HepG2 (cell line): ENCODE measurements around the gene NARS2. TPM values are rescaled to one million over a fixed set of nuclear protein-coding genes. Genes with fewer than 3 reads are reported as not detected.

Experiments used
- HNF4A ChIP-seq: sonication (generic); formaldehyde crosslinking; IDR thresholded peaks from 2 replicates; pipeline ENCODE4 v1.4.0; 2020; ENCODE audit warnings: missing genetic modification reagents
- HNRNPLL ChIP-seq: fragments of 200-400 bp; formaldehyde crosslinking; IDR thresholded peaks from 2 replicates; pipeline ENCODE4 v1.6.1; 2017; ENCODE audit warnings: mild to moderate bottlenecking, low read depth, low read length; ENCODE audit not compliant: poor library complexity, severe bottlenecking
- JDP2 ChIP-seq: sonication (generic); formaldehyde crosslinking; IDR thresholded peaks from 2 replicates; pipeline ENCODE4 v1.8.1; 2022; ENCODE audit warnings: missing genetic modification reagents, borderline replicate concordance
- NR2F6 ChIP-seq, 2 experiments: IDR thresholded peaks; 2 replicates each; pipeline ENCODE4 v1.6.1; 2016; ENCODE audit warnings: antibody characterized with exemption in 1 of 2, mild to moderate bottlenecking in 1 of 2
- PAF1 ChIP-seq: IDR thresholded peaks from 2 replicates; pipeline ENCODE4 v1.6.1; 2016; ENCODE audit warnings: missing genetic modification reagents, missing compliant biosample characterization
- ZEB1 ChIP-seq: IDR thresholded peaks from 2 replicates; pipeline ENCODE4 v1.6.1; 2012; ENCODE audit warnings: mild to moderate bottlenecking, low read depth, inconsistent platforms; ENCODE audit not compliant: insufficient replicate concordance
- ZMYM3 ChIP-seq: sonication (generic); formaldehyde crosslinking; IDR thresholded peaks from 2 replicates; pipeline ENCODE4 v1.5.1; 2020; ENCODE audit warnings: mild to moderate bottlenecking, missing genetic modification reagents
- ZNF20 ChIP-seq: sonication (generic); formaldehyde crosslinking; IDR thresholded peaks from 2 replicates; pipeline ENCODE4 v1.4.0; 2020; ENCODE audit warnings: mild to moderate bottlenecking, moderate library complexity, missing genetic modification reagents
- ZNF264 ChIP-seq: sonication (generic); formaldehyde crosslinking; IDR thresholded peaks from 2 replicates; pipeline ENCODE4 v1.4.0; 2020; ENCODE audit warnings: missing genetic modification reagents
- ZNF326 ChIP-seq: sonication (generic); formaldehyde crosslinking; IDR thresholded peaks from 2 replicates; pipeline ENCODE4 v1.4.0; 2020; ENCODE audit warnings: missing genetic modification reagents, borderline replicate concordance
- ZNF333 ChIP-seq: sonication (generic); formaldehyde crosslinking; IDR thresholded peaks from 2 replicates; pipeline ENCODE4 v1.4.0; 2020; ENCODE audit warnings: mild to moderate bottlenecking, missing genetic modification reagents, borderline replicate concordance
- ZNF383 ChIP-seq: sonication (generic); formaldehyde crosslinking; IDR thresholded peaks from 2 replicates; pipeline ENCODE4 v1.4.0; 2020; ENCODE audit warnings: missing genetic modification reagents, mild to moderate bottlenecking, borderline replicate concordance
- ZNF747 ChIP-seq: sonication (generic); formaldehyde crosslinking; IDR thresholded peaks from 2 replicates; pipeline ENCODE4 v1.8.1; 2023; ENCODE audit warnings: missing genetic modification reagents, mild to moderate bottlenecking, borderline replicate concordance
- polyA plus RNA-seq, 8 experiments: library from polyadenylated mRNA; depleted of rRNA in 3 of 8; stranded (reverse) in 7 of 8; unstranded in 1 of 8; fragments of >200 nt; fragmentation: Illumina TruSeq in 4 of 8; extraction: Trizol in 4 of 8; gene quantifications; 2 replicates each; pipeline versions ENCODE4 v1.2.1 to v1.2.3, GENCODE V29; 2011 to 2016; ENCODE audit warnings: low read depth in 4 of 8, missing spikeins in 1 of 8, mixed read lengths in 1 of 8; ENCODE audit not compliant: insufficient read depth in 1 of 8
- total RNA-seq, 5 experiments: library from RNA; depleted of rRNA; stranded (reverse); fragments of >200 nt; fragmentation: Illumina TruSeq; extraction: Trizol; gene quantifications; 2 replicates each; pipeline ENCODE4 v1.2.3, GENCODE V29; 2016; ENCODE audit warnings: low read depth in 1 of 5
- TF ChIP-seq, protein P1 (sequence below): IDR thresholded peaks from 2 replicates; pipeline ENCODE4 v1.4.0; 2020; ENCODE audit warnings: mild to moderate bottlenecking, missing genetic modification reagents
- TF ChIP-seq, protein P2 (sequence below), 2 experiments: sonication (generic) in 1 of 2; formaldehyde crosslinking in 1 of 2; IDR thresholded peaks; 2 replicates each; pipeline versions ENCODE4 v1.4.0 to v1.6.1; 2018 to 2020; ENCODE audit warnings: missing genetic modification reagents in 2 of 2, borderline replicate concordance in 1 of 2, low read depth in 1 of 2, mild to moderate bottlenecking in 1 of 2, missing biosample characterization in 1 of 2
- TF ChIP-seq, protein P3 (sequence below): conservative IDR thresholded peaks from 2 replicates; pipeline ENCODE4 v1.6.1; 2018; ENCODE audit warnings: missing genetic modification reagents
- TF ChIP-seq, protein P4 (sequence below): sonication (generic); formaldehyde crosslinking; IDR thresholded peaks from 2 replicates; pipeline ENCODE4 v1.4.0; 2020; ENCODE audit warnings: missing genetic modification reagents

The NARS2 gene
- total and polyA plus RNA-seq, 2 of the 13 experiments (the other 11 are each of a cell fraction or from before 2014, with no cell fraction given) = 45.9 to 65.0 TPM

DNA sequence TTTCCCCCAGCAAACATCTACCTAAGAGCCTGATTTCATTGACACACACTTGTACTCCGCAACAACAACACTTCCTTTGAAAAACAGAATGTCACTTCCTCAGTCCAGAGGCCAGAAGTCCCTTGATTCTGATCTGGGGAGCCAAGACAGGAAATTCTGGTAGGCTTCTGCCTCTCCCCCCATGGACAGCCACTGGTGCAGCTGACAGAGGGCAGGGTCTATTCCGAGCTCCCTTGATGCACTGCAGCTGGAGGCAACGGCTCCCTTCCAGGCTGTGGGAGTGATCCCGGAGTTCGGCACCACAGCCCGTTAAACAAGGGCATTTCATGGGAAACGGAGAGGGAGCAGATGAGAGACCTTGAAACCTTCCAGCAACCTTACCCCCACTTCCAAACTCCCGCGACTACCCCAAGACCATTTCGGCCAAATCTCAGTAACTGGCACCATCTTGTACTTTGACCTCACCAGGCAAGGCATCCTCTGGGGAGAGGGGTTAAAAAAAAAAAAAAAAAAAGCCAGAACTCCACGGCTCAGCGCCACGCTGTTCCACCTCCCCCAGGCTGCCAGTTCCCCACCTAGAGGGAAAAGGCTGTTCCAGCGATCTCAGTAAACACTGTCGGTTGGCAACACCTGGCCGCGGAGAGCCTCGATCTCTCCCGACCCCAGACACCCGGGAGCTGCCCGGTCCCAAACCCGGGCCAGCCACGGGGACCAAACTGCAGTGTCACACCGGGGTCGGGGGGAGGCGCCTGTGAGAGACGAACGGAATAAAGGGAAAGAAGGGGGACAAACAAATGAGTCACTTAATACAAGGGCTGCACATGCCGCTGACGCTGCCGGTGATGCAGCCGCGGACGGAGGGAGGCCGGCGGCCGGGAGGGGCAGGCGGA lies 158.1 kb downstream of the NARS2 start (continued):
- TF ChIP-seq, protein P1, sequence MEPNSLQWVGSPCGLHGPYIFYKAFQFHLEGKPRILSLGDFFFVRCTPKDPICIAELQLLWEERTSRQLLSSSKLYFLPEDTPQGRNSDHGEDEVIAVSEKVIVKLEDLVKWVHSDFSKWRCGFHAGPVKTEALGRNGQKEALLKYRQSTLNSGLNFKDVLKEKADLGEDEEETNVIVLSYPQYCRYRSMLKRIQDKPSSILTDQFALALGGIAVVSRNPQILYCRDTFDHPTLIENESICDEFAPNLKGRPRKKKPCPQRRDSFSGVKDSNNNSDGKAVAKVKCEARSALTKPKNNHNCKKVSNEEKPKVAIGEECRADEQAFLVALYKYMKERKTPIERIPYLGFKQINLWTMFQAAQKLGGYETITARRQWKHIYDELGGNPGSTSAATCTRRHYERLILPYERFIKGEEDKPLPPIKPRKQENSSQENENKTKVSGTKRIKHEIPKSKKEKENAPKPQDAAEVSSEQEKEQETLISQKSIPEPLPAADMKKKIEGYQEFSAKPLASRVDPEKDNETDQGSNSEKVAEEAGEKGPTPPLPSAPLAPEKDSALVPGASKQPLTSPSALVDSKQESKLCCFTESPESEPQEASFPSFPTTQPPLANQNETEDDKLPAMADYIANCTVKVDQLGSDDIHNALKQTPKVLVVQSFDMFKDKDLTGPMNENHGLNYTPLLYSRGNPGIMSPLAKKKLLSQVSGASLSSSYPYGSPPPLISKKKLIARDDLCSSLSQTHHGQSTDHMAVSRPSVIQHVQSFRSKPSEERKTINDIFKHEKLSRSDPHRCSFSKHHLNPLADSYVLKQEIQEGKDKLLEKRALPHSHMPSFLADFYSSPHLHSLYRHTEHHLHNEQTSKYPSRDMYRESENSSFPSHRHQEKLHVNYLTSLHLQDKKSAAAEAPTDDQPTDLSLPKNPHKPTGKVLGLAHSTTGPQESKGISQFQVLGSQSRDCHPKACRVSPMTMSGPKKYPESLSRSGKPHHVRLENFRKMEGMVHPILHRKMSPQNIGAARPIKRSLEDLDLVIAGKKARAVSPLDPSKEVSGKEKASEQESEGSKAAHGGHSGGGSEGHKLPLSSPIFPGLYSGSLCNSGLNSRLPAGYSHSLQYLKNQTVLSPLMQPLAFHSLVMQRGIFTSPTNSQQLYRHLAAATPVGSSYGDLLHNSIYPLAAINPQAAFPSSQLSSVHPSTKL (CRISPR knock-in tag) = peak; percentile 40
- TF ChIP-seq ZNF326 (CRISPR knock-in tag) = no peak
- peak; percentile 56 for TF ChIP-seq HNRNPLL
- TF ChIP-seq JDP2 (CRISPR knock-in tag) = no peak
- TF ChIP-seq NR2F6 (IDR thresholded peaks at IDR 0.05) = 0 out of 2 replicates have a peak, but pooled peaks have one; percentile 26
- TF ChIP-seq NR2F6 (CRISPR knock-in tag; IDR thresholded peaks at IDR 0.05) = no peak; the same call in 1 of the 2 replicates
- TF ChIP-seq ZNF747 (CRISPR knock-in tag) = 0 out of 2 replicates have a peak, but pooled peaks have one; percentile 61
- TF ChIP-seq, protein P2, sequence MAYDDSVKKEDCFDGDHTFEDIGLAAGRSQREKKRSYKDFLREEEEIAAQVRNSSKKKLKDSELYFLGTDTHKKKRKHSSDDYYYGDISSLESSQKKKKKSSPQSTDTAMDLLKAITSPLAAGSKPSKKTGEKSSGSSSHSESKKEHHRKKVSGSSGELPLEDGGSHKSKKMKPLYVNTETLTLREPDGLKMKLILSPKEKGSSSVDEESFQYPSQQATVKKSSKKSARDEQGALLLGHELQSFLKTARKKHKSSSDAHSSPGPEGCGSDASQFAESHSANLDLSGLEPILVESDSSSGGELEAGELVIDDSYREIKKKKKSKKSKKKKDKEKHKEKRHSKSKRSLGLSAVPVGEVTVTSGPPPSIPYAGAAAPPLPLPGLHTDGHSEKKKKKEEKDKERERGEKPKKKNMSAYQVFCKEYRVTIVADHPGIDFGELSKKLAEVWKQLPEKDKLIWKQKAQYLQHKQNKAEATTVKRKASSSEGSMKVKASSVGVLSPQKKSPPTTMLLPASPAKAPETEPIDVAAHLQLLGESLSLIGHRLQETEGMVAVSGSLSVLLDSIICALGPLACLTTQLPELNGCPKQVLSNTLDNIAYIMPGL (CRISPR knock-in tag; IDR thresholded peaks at IDR 0.05; ENCODE audit: borderline replicate concordance in 1 of 2, low read depth in 1 of 2) = peak; percentile 67 to 69; a peak in 3 of 4 replicates
- TF ChIP-seq, protein P3, sequence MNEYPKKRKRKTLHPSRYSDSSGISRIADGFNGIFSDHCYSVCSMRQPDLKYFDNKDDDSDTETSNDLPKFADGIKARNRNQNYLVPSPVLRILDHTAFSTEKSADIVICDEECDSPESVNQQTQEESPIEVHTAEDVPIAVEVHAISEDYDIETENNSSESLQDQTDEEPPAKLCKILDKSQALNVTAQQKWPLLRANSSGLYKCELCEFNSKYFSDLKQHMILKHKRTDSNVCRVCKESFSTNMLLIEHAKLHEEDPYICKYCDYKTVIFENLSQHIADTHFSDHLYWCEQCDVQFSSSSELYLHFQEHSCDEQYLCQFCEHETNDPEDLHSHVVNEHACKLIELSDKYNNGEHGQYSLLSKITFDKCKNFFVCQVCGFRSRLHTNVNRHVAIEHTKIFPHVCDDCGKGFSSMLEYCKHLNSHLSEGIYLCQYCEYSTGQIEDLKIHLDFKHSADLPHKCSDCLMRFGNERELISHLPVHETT (CRISPR knock-in tag) = peak; percentile 65; the same call in 1 of the 2 replicates
- TF ChIP-seq ZNF264 (CRISPR knock-in tag) = no peak
- TF ChIP-seq ZNF20 = no peak
- TF ChIP-seq HNF4A = peak; percentile 47
- TF ChIP-seq ZNF383 (CRISPR knock-in tag) = no peak
- peak; percentile 46 for TF ChIP-seq ZEB1
- TF ChIP-seq ZNF333 (CRISPR knock-in tag) = peak; percentile 2; the same call in 1 of the 2 replicates
- TF ChIP-seq, protein P4, sequence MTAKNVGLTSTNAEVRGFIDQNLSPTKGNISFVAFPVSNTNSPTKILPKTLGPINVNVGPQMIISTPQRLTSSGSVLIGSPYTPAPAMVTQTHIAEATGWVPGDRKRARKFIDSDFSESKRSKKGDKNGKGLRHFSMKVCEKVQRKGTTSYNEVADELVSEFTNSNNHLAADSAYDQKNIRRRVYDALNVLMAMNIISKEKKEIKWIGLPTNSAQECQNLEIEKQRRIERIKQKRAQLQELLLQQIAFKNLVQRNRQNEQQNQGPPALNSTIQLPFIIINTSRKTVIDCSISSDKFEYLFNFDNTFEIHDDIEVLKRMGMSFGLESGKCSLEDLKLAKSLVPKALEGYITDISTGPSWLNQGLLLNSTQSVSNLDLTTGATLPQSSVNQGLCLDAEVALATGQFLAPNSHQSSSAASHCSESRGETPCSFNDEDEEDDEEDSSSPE (CRISPR knock-in tag) = 0 out of 2 replicates have a peak, but pooled peaks have one; percentile 27
- peak; percentile 58; the same call in 1 of the 2 replicates for TF ChIP-seq ZMYM3
- no peak for TF ChIP-seq PAF1 (CRISPR knock-in tag)
